Right ventricle myocardium inferior (tissue), 1 donor: ENCODE measurements around the gene MDFIC. TPM values are rescaled to one million over a fixed set of nuclear protein-coding genes. Genes with fewer than 3 reads are reported as not detected.

ENCODE experiments used
- ATAC-seq: fragments of 200-7000 bp; cut with Tn5 transposase; one replicate; pipeline ENCODE4 v1.9.1; 2020; ENCODE audit warnings: mild to moderate bottlenecking, moderate library complexity
- DNase-seq: peaks from one replicate; pipeline ENCODE4 v3.0.0; 2021; ENCODE audit errors: missing footprints
- intact Hi-C: fragments of 100-400 bp; cut with DNase I; formaldehyde crosslinking; loops from one replicate; pipeline ENCODE4 v1.11.0; 2022
- total RNA-seq: library from RNA; stranded (reverse); fragmentation: NEBNext Ultra II Directional; extraction: Animal tissue kit (Norgen Biotek cat#: 25700); gene quantifications from one replicate; pipeline ENCODE4 v1.2.1, GENCODE V29; 2021
- donor health status: DM: no; HTN: yes; CAD: no; lungs with severe emphysema.

The MDFIC gene
- total RNA-seq, 1 donor from 2014 or later = 18.3 TPM

DNA sequence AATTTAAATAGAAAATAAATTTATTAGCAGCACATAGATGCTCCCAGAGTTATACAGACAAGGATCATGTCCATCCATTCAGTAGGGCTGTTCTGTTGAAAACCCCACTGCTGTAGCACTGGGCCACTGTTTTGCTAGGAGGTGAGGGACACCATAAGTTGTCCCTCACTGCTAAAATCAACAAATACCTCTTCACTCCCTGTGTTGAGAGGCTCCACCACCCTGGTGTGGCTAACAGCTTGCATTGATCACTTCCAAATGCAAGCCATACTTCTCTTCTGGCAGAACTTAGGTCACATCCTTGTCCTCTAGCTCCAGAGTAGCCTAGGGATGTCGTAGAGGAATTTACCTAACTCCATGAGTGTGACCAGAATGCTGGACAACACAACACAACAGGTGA lies 55.4 kb downstream of the MDFIC start:
- no peak for DNase-seq
- ATAC-seq = no peak
- intact Hi-C loops = no loop called here

DNA sequence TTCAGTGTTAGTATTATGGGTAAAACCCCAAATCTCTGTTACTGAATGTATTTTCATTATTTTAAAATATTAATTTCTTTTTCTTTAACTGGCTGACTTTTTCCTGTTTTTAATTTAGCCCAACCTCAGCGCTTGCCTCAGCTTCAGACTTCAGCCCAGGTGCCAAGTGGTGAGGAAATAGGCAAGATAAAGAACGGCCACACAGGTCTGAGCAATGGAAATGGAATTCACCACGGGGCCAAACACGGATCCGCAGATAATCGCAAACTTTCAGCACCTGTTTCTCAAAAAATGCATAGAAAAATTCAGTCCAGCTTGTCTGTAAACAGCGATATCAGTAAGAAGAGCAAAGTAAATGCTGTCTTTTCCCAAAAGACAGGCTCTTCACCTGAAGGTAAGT lies 57.5 kb downstream of the MDFIC start:
- DNase-seq = no peak
- intact Hi-C loops = no loop called here
- peak; percentile 92 for ATAC-seq

DNA sequence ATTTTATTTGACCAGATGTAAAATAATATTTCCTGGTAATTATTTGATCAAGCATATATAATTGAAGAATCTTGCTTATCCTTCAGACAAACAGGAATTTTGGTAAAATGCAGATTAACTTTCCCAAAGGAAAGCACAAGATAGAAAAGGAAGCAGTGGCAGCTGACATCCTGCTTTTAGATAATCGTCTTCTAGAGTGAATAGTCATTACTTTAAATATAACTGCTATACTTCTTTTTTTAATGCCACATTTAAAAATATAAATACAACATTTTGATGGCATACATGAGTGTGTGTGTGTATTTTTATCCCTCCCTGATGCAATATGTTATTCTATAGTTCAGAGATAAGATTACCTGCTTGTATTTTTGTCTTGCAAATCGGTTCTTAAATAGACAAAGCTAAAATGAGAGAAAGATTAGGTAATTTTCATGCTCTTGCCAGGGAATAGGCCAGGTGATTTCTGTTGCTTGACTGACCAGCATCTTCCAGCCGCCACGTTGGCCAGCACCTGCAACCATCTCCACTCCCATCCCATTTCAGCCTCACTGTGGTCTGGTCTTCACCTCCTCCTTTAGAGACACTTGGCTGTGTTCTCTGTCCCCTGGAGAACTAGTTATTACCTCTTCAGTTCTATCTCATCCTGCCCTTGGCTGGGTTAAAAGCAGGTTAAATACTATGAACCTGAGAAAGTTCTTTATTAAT lies 58.1 kb downstream of the MDFIC start:
- DNase-seq = no peak
- ATAC-seq = no peak
- intact Hi-C loops = loop anchor here (10.0 kb wide), 2 partner anchors 55 to 235 kb away; partner anchors contain the start of gene MDFIC

DNA sequence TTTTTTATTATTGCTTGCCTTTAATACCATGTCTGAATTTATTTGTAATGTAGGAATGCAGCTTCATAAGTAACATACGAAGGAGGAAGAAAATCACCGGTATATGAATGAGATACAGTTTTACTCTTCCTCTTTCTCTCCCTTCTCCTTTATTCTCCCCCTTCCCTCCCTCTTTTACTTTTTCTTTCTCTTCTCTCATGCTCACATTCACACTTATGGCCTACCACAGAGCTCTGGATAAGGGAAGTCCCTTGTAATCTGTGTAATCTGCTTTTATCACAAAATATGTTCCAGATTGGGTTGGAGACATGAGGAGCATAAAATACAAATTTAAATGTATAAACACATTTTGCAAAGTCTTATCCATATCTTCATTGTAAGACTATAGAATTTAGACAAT lies 59.4 kb downstream of the MDFIC start:
- DNase-seq (no peak), ATAC-seq (no peak)
- intact Hi-C loops = loop anchor here (10.0 kb wide), 2 partner anchors 57 to 233 kb away; partner anchors contain the start of gene MDFIC

DNA sequence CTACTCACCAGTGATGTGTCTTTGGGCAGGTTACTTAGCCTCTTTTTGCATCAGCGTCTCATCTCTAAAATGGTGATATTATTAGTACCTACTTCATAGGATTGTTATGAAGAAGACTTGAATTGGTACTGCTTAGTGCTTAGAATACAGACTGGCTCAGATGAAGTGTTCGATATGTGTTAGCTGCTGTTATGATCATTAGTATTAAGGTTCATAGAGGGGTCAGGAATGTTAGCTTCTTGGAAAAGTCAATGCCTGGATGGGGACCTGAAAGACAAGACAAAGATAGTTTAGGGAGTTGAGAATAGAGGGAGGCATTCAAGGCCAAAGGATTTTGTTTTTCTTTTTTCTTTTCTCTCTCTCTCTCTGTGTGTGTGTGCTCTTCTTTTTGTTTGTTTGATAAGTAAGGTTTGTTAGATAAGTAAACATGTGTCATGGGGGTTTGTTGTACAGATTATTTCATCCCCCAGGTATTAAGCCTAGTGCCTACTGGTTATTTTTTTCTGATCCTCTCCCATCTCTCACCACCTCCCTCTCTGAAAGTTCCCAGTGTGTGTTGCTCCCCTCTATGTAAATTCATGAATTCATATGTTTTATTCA lies 63.3 kb downstream of the MDFIC start:
- no peak for DNase-seq
- intact Hi-C loops = loop anchor here (10.0 kb wide), 2 partner anchors 60 to 230 kb away; partner anchors contain the start of gene MDFIC
- ATAC-seq = no peak

DNA sequence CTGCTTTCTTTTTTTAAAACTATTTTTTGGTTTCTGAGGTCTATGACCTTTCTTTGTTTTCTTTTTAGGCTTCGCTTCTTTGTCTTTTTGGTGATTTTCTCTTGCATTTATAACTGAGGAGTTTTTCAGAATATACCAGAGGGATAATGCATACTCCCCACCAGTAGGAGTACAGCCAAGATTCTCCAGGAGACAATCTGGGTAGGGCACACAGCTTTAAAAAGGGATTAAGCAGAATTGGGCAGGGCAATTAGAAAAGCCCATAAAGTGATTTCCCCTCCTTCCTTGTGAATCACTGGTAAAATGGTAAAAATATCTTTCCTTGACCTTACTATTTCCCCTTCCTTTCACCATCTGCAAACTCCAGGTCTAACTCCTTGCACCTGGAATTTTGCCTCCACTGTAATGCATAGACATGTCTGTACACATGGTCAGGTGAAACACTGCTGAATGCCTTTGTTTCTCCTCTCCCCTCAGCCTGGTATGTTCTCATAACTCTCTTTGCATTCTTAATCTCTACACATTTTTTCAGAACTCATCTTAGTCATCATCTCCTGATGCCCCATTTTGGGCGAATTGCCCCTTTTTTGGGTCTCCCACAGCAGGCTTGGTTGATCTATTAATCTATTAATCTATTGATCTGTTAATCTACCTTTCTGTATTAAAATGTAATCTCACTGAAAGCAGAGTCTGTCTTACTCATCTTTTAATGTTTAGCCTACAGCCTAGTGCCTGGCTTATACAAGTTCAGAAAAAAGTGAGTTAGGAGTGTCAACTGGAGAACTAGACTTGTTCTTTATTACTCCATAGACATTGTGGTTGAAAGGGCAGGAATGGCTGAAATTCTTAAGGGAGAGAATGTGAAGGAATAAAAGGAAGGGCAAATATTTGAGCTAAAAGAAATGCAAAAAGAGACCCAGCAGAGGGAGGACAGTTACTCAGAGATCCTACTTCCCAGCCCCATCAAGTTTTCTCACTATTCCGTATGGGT lies 64.6 kb downstream of the MDFIC start:
- intact Hi-C loops = loop anchor here (10.0 kb wide), 2 partner anchors 62 to 228 kb away; partner anchors contain the start of gene MDFIC
- ATAC-seq (no peak), DNase-seq (no peak)

DNA sequence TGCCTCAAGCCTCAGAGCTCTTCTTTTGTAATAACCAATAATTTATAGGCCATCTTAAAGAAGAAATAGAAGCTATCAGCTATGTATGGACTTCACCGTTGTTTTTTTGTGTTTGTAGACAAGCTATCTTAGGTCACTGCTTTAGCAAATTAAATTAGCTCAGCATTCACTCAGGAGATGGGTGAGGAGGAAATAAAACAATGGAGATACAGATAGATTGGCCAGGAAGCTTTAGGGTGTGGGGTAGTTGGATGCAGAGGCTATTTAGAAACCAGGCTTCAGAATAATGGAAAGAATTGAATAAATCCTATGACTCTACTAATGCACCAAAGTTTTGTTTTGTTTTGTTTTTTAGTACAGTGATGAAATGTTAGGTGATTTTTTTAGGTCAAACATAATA lies 66.1 kb downstream of the MDFIC start:
- ATAC-seq (no peak), DNase-seq (no peak)
- intact Hi-C loops = loop anchor here (1.0 to 10.0 kb wide), 3 partner anchors 20 to 227 kb away; partner anchors contain the start of gene MDFIC

DNA sequence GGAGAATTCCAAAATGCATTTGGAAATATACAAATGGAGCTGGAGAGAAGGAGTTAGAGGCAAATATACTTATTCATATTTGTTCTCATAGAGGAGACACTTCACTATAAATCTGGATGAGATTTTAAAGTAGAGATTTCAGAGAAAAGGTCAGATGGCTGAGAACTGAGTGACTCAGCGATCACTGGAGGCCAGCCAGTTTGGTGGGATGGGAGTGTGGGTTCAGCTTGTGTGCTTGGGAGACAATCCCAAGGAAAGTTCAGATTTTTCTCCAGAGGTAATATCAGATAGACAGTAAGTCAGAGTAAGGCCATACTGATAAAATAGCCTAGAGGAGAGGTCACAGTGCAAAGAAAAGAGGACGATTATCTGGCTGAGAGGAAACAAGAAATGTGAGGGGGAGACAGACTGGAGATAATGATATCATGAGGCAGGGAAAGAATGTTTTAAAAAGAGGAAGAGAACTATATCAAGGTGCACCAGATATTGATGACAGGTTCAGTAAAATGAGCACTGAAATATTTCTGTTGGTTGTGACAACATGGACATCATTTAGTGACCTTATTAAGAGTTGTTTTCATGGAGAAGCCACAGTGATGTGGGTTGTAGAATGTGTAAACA lies 67.0 kb downstream of the MDFIC start:
- peak; percentile 71 for ATAC-seq
- DNase-seq = peak; percentile 56
- intact Hi-C loops = loop anchor here (1.0 to 10.0 kb wide), 3 partner anchors 19 to 226 kb away; partner anchors contain the start of gene MDFIC

DNA sequence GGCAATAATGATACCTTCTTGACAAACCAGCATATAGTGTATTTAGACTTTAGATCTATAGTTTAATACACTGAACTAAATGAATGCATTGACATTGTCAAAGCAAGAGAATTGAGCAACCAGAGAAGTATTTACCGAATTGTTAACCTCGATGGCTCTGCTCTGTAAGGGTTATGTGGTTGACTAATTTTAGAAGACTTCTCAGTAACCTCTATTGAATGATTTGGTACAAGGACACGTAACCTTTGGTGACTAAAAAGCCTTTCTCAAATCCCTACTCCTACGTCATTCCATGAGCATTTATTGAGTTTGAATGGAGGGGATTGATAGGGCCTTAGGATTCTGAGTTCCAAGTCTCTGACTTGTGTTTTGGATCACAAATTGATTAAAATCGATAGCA lies 67.6 kb downstream of the MDFIC start:
- ATAC-seq = no peak
- DNase-seq = no peak
- intact Hi-C loops = loop anchor here (10.0 kb wide), 2 partner anchors 65 to 225 kb away; partner anchors contain the start of gene MDFIC

DNA sequence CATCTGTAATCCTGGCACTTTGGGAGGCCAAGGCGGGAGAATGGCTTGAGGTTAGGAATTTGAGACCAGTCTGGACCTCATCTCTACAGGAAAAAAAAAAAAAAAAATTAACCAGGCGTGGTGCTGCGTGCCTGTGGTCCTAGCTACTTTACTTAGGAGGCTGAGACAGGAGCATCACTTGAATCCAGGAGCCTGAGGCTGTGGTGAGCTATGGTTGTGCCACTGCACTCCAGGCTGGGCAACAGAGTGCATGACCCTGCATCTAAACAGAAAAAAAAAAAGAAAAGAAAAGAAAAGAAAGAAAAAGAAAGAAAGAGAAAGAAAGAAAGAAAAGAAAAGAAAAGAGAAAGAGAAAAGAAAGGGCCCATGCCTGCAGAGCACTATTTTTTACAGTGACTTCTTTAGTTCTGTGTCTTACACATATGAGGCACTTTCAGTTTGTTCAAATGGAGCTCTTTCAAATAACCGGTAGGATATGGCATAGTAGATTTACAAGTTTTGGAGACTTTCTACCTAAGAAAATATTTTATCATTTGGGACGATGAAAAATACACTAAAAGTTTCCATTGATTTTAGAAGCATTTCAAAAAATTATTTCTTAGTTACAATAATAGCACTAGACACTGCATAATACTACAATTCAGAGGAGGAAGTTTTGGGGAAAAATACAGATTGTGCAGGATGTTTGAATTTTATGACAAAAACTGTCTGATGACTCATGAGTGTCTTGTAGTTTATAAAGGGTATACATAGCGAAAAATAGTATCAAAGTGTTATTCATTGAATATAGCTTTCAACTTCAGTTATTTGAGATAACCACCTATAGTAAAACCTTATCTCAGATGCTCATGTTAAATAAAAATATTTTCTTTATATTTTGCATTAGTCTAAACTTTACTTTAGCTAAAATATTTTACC lies 75.9 kb downstream of the MDFIC start:
- no peak for ATAC-seq
- peak; percentile 44 for DNase-seq
- intact Hi-C loops = no loop called here

DNA sequence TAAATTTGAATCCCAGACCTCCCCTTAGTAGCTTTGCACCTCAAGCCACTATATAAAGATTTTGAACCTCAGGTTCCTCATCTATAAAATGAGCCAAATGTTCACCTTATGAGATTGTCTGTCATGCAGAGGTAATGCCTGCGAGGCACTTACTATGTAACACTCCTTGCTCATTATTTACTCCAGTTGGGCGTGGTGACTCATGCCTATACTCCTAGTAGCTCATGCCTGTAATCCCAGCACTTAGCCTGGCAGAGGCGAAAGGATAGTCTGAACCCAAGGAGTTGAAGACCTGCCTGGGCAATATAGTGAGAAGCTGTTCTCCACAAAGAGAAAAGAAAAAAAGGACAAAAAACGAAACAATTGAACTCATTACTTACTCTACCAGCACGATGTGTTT lies 82.2 kb downstream of the MDFIC start:
- ATAC-seq (no peak), DNase-seq (no peak)
- intact Hi-C loops = no loop called here

DNA sequence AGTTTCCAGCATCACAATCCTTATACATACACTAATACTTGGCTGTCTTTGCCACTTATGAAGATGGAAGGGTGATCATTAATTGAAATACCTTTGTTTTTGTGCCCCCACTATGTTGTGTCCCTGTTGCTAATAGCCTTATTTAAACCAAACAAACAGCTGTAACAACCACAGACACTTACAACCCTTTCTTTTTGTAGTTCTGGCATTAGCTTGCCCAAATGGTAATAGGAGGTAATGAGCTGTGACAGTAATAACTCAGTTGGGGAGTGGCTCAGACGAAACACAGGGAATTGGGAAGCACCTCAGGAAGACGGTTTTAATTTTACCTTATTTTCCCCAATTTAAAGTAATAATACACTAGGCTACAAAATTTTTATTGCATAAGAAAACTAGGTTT lies 83.4 kb downstream of the MDFIC start:
- ATAC-seq = no peak
- no peak for DNase-seq
- intact Hi-C loops = no loop called here

DNA sequence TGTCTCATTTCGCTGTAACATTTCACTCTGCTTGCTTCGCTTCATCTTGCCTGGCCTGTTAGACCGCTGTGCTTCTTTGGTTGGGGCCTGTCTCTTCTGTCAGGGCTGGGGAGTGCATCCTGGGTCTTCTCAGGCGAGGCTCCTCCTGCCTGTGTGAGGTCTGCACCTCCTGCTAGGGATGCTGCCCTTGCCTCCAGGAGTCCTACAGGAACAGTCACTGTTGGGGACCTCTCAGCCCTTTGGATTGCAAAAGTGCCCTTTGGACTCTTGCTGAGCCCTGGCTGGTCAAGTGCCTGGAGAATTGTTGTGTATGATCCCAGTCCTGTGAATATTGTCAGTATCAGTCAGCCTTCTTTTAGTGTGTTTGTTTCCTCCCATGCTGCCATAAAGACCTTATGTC lies 84.1 kb downstream of the MDFIC start:
- no peak for DNase-seq
- intact Hi-C loops = no loop called here
- ATAC-seq = no peak

DNA sequence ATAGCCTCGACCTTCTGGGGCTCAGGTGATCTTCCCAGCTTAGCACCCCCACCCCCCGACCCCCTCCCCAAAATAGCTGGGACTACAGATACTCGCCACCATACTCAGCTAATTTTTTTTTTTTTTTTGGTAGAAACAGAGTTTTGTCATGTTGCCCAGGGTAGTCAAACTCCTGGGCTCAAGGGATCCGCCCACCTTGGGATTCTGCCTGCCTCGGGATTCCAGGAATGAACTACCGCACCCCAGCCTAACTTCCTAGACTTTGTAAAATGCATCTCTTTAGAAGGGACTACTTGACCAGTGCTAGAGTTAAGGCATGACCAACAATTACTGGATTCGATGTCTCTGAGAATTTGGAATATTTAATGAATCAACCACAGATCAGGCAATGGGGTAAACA lies 85.9 kb downstream of the MDFIC start:
- ATAC-seq (no peak), DNase-seq (no peak)
- intact Hi-C loops = loop anchor here (1.0 kb wide), 2 partner anchors 19 to 85 kb away; partner anchors contain the start of gene MDFIC

DNA sequence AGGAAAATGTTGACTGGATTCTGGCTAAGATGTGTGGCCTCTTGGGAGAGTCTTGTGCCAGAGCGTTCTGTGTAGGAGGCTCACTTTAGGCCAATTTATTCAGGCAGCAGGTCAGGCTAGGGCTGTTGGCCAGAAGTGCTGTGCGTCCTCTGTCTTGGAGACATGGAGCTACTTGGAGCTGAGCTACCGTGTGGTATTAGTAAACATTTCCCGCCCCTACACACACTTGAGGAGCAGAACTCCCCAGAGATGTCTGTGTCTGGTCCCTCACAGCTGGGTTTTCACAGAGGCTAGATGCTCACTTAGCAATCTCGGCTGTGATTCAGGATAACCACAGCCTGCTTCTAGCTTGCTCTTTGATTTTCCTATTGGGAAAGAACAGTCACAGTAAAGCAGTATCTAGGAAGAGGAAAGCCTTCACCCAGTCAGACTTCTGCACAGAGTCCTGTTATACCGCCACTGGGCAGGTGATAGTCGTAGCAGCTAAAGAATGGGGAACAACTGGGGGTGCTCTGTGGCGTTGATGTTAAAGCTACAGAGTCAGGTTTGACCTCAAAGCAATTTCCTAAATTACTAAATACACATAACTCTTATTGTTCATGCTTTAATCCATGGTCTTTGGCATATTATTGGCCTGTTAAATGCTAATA lies 86.7 kb downstream of the MDFIC start:
- ATAC-seq (peak; percentile 97), DNase-seq (peak; percentile 87)
- intact Hi-C loops = loop anchor here (1.0 kb wide), 2 partner anchors 20 to 86 kb away; partner anchors contain the start of gene MDFIC

DNA sequence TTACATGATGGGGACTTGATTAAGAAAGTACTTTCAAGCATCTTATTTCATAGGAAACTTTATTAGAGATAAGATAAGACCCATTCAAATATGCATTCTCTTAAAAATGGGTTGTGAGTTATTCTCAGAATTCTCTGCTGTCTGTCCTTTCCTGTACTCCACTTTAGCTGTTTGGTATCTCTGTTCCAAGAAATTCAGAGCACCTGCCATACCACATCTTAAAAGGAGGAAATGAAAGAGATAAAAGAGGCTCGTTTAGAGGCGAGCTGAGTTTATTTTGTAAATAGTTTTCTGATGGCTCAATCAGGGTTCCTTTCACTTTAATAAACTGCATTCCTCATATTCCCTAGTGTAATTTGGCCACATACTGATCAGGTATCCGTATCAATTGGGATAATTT lies 87.2 kb downstream of the MDFIC start:
- intact Hi-C loops = no loop called here
- no peak for ATAC-seq
- DNase-seq = no peak
